Amygdala (tissue), 56 donors: ENCODE results near the gene SMTNL2.
"Not testable (repeated sequence)": the region's sequence is repeated elsewhere in the genome, so short reads cannot be mapped to it uniquely, and the experiment has no call there.

ENCODE experiments used
- DNase-seq, 56 donors: peaks; one replicate each; lab custom pipeline; 2025; lab: John Stamatoyannopoulos, UW

Gene SMTNL2

DNA sequence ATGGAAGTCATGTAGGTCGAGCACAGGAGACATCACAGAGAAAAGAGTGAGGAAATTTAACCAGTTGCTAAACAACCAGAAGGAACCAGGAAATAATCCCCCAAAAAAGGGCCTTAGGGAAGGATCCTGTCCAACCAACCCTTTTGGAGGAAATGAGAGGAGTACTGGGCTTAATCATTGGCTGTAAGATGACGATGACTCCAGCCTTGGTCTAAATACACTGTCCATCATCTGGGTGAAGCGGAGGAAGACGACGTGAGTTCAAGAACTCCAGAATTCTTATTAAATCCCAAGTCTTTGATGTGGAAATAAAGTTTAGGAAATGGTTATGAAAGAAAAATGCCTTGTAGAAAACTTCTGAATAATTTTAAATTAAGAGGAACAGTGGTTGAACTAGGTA is 68.7 kb downstream of the SMTNL2 start:
- DNase-seq = no peak

- not testable (repeated sequence) for DNase-seq
Measured at GRCh38 chr17:4655933-4656332, 71.6 kb downstream of the SMTNL2 start.

- no peak for DNase-seq
Measured at GRCh38 chr17:4657678-4658077, 73.3 kb downstream of the SMTNL2 start.
